Fibroblast of upper back skin (primary cell): ENCODE measurements around the gene SULF2.

Source experiments
- DNase-seq: peaks from one replicate; pipeline ENCODE4 v3.0.0-alpha.2; 2013

SULF2 gene

DNA sequence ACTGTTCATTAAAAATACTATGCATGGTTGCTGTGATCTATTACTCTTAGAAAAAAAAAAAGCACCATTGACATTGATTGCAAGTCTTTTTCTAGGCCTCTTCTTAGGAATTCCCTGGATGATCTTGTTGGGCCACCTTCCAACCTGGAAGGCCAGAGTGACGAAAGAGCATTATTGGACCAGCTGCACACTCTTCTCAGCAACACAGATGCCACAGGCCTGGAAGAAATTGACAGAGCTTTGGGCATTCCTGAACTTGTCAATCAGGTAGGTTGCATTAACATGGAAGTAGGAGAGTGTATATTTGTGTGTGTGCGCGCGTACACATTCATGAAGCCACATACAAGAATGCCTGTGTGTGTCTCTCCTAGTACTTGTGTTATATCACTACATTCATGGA is 143.2 kb downstream of the SULF2 start:
- DNase-seq = no peak

DNA sequence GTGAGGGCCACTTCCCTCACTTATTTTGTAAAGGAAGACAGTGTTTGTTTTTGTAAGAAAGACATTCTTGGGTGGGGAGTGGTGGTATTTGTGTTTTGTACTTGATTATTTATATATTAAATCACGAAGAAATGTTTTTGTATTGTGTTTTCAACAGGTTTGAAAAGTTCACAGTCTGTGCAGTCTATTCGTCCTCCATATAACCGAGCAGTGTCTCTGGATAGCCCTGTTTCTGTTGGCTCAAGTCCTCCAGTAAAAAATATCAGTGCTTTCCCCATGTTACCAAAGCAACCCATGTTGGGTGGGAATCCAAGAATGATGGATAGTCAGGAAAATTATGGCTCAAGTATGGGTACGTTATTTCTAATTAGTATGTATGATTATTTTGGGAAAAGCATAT is 146.4 kb downstream of the SULF2 start:
- no peak for DNase-seq

DNA sequence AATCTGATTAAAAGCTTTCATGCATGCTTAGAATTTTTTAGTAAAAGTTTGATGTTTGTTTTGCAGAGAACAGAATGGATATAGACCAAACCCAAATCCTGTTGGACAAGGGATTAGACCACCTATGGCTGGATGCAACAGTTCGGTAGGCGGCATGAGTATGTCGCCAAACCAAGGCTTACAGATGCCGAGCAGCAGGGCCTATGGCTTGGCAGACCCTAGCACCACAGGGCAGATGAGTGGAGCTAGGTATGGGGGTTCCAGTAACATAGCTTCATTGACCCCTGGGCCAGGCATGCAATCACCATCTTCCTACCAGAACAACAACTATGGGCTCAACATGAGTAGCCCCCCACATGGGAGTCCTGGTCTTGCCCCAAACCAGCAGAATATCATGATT is 150.0 kb downstream of the SULF2 start:
- no peak for DNase-seq

DNA sequence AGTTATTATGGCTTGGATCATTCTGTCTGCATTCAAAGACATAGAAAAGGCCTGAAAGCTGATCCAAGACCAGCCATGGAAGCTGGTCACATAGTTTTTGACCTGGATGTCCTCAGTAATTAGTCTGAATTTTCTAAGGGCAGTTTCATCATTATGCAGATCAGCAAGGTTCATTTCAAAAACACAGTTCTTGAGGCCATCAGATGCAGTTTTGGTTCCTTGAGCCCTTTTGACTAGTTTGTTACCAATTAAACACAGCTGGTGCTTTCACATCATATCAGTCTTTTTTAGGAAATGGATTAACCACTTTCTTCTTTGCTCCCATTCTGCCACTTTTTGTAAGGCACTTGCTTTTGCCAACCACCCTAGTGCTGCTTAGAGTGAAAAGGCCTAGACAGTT is 154.2 kb downstream of the SULF2 start:
- DNase-seq = no peak

DNA sequence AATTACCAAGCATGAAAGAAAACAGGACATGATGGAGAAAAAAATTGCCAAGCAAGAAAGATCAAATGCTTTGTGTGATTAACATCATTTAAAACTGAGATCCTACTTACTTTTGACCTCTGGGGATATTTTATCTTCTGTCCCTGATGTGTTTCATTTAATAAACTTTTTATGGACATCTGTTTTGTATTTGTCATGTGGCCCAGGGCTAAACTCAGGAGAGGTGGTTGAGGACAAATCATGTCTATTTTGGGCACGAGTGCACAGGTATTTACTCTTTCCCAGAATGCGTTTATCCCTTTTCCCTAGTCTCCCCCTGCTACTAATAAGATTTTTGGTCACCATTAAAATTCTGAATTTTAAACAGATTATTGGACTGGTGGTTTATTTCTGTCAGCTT is 155.4 kb downstream of the SULF2 start:
- no peak for DNase-seq

DNA sequence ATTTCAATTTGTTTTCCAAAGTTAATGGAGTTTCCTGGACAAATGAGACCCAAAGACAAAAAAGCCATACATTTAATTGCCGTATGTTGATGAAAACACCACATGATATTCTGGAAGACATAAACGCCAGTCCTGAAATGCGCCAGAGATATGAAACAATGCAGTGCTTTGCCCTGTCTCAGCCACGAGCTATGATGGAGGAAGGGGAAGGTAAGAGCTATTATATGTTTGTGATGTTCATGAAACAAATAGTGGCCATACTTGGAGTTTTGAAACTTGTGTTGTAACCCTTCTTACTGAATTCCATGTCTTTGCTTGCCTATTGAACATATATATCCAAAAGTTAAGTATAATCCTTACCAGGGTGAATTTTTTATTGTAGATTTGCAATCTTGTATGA is 157.7 kb downstream of the SULF2 start:
- DNase-seq = no peak

DNA sequence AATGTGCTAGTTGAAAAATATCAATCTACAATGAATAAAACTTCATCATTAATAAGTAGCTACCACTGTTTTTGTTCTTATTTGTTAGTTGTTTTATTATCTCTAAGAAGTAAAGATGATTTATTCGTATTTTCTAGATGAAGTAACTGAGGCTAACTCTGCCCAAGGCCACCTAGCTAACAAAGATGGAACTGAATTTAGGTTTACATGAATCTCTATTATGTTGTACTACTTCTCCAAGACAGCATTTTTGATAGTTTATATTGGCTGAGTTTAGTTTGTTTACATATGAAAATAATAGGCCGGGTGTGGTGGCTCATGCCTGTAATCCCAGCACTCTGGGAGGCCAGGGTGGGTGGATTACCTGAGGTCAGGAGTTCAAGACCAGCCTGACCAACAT is 162.1 kb downstream of the SULF2 start:
- no peak for DNase-seq

DNA sequence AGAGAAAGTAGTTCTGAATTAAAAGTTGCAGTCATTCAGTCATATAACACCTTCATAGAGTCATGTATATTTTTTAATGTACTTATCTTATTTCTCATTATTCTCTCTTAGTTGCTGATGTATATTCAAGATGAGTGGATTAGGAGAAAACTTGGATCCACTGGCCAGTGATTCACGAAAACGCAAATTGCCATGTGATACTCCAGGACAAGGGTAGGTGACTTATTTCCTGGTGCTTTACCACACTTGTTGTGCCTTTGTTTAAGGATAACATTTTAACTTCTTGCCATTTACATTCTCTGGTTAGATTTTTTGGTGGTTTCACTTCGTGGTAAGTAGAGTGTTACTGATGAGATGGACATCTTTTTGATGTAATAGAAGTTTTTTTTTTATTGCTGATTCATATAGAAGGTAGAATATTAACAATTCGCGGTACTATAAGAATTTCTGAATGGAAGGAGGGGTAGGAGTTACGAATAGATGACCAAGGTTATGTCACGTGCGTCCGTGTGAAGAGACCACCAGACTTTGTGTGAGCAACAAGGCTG is 163.1 kb downstream of the SULF2 start:
- no peak for DNase-seq

DNA sequence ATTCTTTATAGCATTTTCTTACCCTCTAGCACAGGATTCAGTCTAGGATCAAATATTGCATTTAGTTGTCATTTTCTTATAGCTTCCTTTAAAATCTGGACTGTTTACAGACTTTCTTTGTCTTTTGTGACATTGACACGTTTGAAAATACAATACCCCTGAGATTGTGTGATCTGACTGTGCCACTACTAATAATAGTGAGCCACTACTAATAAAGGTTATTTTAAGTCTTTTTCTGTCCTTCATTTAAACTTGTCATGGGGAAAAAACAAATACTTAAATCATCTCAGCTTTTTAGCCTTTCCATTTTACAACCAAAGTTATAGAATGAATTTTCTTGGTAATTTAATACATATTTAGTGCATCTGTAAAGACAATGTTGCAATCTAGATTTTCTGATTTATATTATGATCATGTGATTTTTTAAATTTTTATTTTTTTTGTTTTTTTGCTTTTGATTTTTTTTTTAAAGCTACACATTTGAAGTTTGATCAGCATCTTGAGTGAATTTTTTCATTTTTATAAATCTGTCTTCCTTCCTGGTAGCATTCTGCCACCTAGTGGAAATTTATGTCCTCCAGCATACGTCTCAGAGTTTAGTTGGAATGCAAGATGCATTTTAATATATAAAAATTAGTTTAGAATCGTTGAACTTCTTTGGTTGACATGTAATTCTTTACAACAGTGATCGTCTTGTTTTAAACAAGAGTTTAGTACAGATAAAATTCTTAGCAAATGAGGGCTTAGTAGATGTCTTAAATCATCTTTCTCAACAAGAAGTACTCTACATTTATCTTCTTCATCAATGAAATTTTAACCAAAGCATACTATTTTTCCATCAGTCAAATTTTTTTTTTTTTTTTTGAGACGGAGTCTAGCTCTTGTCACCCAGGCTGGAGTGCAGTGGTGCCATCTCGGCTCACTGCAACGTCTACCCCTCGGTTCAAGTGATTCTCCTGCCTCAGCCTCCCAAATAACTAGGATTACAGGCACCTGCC is 164.2 kb downstream of the SULF2 start:
- DNase-seq = peak; percentile 74

DNA sequence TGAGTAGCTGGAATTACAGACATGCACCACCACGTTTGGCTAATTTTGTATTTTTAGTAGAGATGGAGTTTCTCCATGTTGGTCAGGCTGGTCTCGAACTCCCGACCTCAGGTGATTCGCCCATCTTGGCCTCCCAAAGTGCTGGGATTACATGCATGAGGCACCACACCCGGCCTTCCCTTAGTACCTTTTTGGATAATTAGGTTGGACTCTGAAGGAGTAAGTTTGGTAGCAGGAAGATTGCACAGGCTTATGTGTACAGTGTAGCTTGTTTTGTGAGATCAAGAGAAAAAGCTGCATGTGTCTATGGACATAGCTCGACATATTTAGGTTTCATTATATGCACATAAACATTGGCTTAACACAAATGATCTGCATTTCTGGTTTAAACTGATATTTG is 166.8 kb downstream of the SULF2 start:
- DNase-seq = no peak

DNA sequence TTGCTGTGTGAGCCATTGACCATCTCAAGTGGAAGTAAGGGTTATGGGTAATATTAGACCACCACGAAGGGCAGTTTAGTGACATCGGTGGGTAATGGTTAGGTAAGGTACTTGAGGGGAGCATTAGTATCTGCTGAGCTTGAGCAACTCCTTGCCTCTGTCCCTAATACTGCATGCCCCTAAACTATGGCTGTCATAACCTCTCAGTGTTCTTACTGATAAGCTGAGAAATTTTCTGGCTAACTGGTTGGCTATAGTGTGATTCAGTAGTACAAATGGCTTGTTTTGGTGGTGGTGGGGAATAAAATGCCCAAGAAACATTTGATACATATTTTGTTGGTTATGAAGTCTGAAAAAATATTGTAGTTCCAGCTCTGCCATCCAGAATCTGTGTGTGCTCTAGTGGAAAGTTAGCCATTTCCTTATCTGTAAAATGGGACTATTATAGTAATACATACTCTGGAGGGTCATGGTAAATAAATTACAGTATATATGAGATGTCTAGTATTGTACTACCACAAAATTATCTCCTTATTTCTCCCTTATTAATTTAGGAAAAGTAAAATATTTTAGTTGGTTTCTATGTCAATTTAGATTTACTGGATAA is 170.5 kb downstream of the SULF2 start:
- no peak for DNase-seq

DNA sequence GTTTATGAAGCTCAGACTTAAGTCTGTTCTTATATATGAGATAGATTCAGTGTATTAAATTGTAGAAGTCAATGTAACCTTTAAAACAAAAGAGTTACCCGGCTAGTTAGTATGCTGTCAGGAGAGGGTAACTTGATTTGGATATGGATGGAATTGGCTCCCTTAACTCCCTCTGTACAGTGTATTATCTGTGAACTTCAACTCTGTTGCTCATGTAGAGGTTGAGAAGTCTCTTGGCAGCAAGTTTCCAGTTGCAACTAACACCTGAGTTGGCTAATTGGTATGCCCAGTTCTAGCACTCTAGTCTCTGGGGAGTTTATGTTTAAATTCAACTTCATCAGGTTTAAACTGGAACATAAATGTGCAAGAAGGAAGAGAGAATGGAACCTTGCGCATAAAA is 172.6 kb downstream of the SULF2 start:
- no peak for DNase-seq

DNA sequence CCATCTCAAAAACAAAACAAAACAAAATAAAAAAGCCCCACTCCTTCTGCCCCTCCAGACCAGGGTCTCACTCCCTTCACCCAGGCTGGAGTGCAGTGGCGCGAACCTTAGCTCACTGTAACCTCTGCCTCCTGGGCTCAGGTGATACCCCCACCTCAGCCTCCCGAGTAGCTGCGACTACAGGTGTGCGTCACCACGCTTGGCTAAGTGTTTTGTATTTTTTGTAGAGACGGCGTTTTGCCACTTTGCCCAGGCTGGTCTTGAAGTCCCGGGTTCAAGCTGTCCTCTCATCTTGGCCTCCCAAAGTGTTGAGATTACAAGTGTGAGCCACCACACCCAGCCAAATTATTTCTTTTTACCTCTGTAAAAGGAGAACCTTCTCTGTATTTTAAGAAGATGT is 173.5 kb downstream of the SULF2 start:
- no peak for DNase-seq

DNA sequence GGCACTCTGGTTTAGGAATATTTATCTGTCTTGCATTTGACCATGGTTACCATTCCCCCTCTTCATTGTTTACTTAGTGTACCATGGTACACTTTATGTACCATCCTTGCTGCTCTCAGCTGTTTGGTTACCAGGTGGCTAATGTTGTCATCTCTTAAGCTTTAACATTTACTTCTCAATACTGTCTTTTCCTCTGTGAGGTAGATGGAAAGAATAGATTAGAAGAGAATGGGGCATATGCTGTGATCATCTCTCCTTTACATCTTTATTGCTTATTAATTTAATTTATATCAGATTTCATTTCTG is 174.4 kb downstream of the SULF2 start:
- no peak for DNase-seq

DNA sequence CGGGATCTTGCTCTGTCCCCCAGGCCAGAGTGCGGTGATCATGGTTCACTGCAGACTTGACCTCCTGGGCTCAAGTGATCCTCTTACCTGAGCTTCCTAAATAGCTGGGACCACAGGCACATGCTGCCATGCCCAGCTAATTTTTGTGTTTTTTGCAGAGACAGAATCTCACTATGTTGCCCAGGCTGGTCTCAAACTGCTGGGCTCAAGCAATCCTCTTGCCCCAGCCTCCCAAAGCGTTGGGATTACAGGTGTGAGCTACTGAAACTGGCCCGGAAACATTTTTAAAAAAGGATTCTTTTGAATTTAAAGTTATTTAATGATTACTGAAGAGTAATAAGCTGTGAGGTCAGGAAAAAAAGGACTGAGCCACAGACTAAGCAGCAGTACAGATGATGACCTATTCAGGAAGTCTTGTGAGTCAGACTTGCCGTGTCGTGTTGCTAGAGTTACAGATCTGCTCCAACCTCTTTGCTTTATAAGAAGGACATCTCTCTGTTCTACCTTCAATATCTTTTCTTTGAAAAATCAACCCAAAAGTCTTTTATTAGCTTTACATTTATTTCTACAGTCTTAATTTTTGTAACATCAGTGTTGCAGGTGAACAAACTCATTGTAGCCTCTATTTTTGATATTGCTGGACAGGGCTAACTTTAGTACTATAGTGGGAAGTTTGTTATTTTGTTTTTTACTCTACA is 174.9 kb downstream of the SULF2 start:
- DNase-seq = peak; percentile 76

DNA sequence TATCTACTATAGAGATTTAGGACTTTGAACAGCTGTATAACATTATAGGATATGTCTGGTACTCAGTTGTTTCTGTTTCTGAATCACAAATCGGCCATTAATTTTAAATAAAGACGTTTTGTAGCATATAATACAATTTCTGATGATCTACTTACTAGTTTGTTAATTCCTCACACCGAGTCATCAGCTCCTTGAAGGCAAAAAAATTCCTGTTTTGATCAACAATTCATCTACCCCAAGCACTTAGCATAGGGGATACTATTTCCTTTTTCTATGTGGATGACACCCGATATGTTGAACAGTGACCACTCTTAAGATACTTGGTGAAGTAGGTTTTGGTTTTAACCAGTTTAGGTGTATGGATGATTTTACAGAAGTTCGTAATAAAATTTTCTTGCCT is 176.3 kb downstream of the SULF2 start:
- no peak for DNase-seq
